ENCODE measurements around the gene SORCS2.

GRCh38 chr4:7342223-7343080 is 150.1 kb downstream of the SORCS2 start:
- TF ChIP-seq CTCF (IDR thresholded peaks at IDR 0.05; ENCODE audit: borderline replicate concordance, extremely low read depth, low read length, poor library complexity, severe bottlenecking) (no peak), EZH2 (IDR thresholded peaks at IDR 0.05; ENCODE audit: borderline replicate concordance, low read depth, low read length, severe bottlenecking) (no peak)
